HG03108 (cell line): Measurements from ENCODE around the gene BTBD18.
A peak's percentile ranks its signal among the peaks of the same experiment; 100 is the strongest.

Experiments
- ATAC-seq: cut with Tn5 transposase; IDR thresholded peaks from one replicate; pipeline ENCODE4 v1.9.1; 2021; ENCODE audit warnings: moderate library complexity; ENCODE audit not compliant: unreplicated experiment

BTBD18 gene

GRCh38 chr11:57751676-57752253 lies at the start of gene BTBD18:
TSS of gene BTBD18 (minus strand) at chr11:57751819. CDS start at chr11:57751188, 631 bp downstream.
- no peak for ATAC-seq

GRCh38 chr11:57801183-57801485 lies 49.5 kb upstream of the BTBD18 start:
- no peak for ATAC-seq

- ATAC-seq: peak; percentile 80
These were observed 49.0 kb upstream of the BTBD18 start for GRCh38 chr11:57800444-57801182.

GRCh38 chr11:57798905-57799559 lies 47.4 kb upstream of the BTBD18 start:
- ATAC-seq: no peak

GRCh38 chr11:57793351-57794115 lies 41.9 kb upstream of the BTBD18 start:
- no peak for ATAC-seq

- no peak for ATAC-seq
These were observed 41.3 kb upstream of the BTBD18 start for GRCh38 chr11:57792870-57793269.

GRCh38 chr11:57792060-57792541 lies 40.5 kb upstream of the BTBD18 start:
- peak; percentile 78 for ATAC-seq

- ATAC-seq: no peak
These were observed 39.9 kb upstream of the BTBD18 start for GRCh38 chr11:57791321-57792059.

- ATAC-seq: no peak
These were observed 37.1 kb upstream of the BTBD18 start for GRCh38 chr11:57788703-57789088.

GRCh38 chr11:57787920-57788702 lies 36.5 kb upstream of the BTBD18 start:
- peak; percentile 39 for ATAC-seq

- ATAC-seq: no peak
These were observed 35.5 kb upstream of the BTBD18 start for GRCh38 chr11:57787006-57787604.

GRCh38 chr11:57786436-57786835 lies 34.8 kb upstream of the BTBD18 start:
- no peak for ATAC-seq

GRCh38 chr11:57785072-57785471 lies 33.5 kb upstream of the BTBD18 start:
- no peak for ATAC-seq

- no peak for ATAC-seq
These were observed 29.9 kb upstream of the BTBD18 start for GRCh38 chr11:57781529-57781943.

- ATAC-seq: no peak
These were observed 27.7 kb upstream of the BTBD18 start for GRCh38 chr11:57779276-57779675.

GRCh38 chr11:57778318-57779037 lies 26.9 kb upstream of the BTBD18 start:
- no peak for ATAC-seq

- no peak for ATAC-seq
These were observed 26.3 kb upstream of the BTBD18 start for GRCh38 chr11:57777969-57778317.

GRCh38 chr11:57776577-57777210 lies 25.1 kb upstream of the BTBD18 start:
- no peak for ATAC-seq
